Type B pancreatic cell (in vitro differentiated cells): ENCODE data around the gene MYO1A. TPM values are rescaled to one million over a fixed set of nuclear protein-coding genes. Genes with fewer than 3 reads are reported as not detected.

Source experiments
- DNase-seq: peaks from one replicate; pipeline ENCODE4 v3.0.0; 2021; ENCODE audit warnings: mixed read lengths; ENCODE audit not compliant: unreplicated experiment; ENCODE audit errors: extremely low spot score
- H3K27ac Mint-ChIP-seq: 2 replicates; pipeline ENCODE4 v1.8.0; 2021; ENCODE audit warnings: mild to moderate bottlenecking, mixed read lengths
- H3K27me3 Mint-ChIP-seq: 2 replicates; pipeline ENCODE4 v1.8.0; 2021; ENCODE audit warnings: mixed read lengths
- H3K36me3 Mint-ChIP-seq: 2 replicates; pipeline ENCODE4 v1.8.0; 2021; ENCODE audit warnings: mixed read lengths
- H3K4me1 Mint-ChIP-seq: one replicate; pipeline ENCODE4 v1.8.0; 2021; ENCODE audit warnings: mixed read lengths; ENCODE audit not compliant: unreplicated experiment
- H3K4me3 Mint-ChIP-seq: 2 replicates; pipeline ENCODE4 v1.8.0; 2021; ENCODE audit warnings: mild to moderate bottlenecking, mixed read lengths
- H3K9me3 Mint-ChIP-seq: 2 replicates; pipeline ENCODE4 v1.8.0; 2021; ENCODE audit warnings: mixed read lengths
- CTCF ChIP-seq: fragments of 200-600 bp; sonication (generic); conservative IDR thresholded peaks from 2 replicates; pipeline ENCODE4 v1.5.0; 2021; ENCODE audit warnings: antibody characterized with exemption, mild to moderate bottlenecking
- long read RNA-seq: library from polyadenylated mRNA; unstranded; transcript quantifications from one replicate; pipeline ENCODE4 v2.0.0, GENCODE V29; 2020
- total RNA-seq: library from RNA; stranded (reverse); gene quantifications from 2 replicates; pipeline ENCODE4 v1.2.1, GENCODE V29; 2021; ENCODE audit warnings: low replicate concordance

The MYO1A gene
- total RNA-seq = 4.3 and 19.4 TPM in 2 replicates
- long read RNA-seq, transcript MYO1A-201 (28 exons, 3,621 nt) = major isoform, 33 of 52 reads
- long read RNA-seq, partial matches to known transcripts = 6 of 52 reads
- long read RNA-seq, other reads (novel, unspliced or antisense) = 13 of 52 reads

- H3K9me3 Mint-ChIP-seq = no peaks in the 10 kb centered on the region
Observed at GRCh38 chr12:57049890-57050289, at the start of gene MYO1A. Gene MYO1A, minus strand, starts transcription at chr12:57050129. Its CDS starts 1,806 bp downstream, at chr12:57048323.

GRCh38 chr12:57099047-57099714 lies 49.3 kb upstream of the MYO1A start:
- Mint-ChIP-seq H3K27me3 (no peaks in the 10 kb centered on the region), H3K27ac (peak overlapping the region; percentile 97), H3K4me1 (peaks cover 18% of the 10 kb centered on the region), H3K9me3 (no peaks in the 10 kb centered on the region), H3K4me3 (no peak overlapping the region), H3K36me3 (peaks cover 26% of the 10 kb centered on the region)
- DNase-seq = no peak
- TF ChIP-seq CTCF = no peak

More at GRCh38 chr12:57049890-57050289, at the start of gene MYO1A:
- Mint-ChIP-seq H3K27ac (peak within 1 kb of the TSS; percentile 40), H3K27me3 (peaks cover 50% of the 10 kb centered on the region), H3K4me3 (peak within 1 kb of the TSS; percentile 70), H3K4me1 (no peaks in the 10 kb centered on the region), H3K36me3 (peaks cover 8% of the 10 kb centered on the region)
- TF ChIP-seq CTCF = no peak
- no peak for DNase-seq

GRCh38 chr12:57098546-57098945 lies 48.6 kb upstream of the MYO1A start:
- peaks cover 22% of the 10 kb centered on the region for H3K4me1 Mint-ChIP-seq
- no peaks in the 10 kb centered on the region for H3K27me3 Mint-ChIP-seq
- H3K36me3 Mint-ChIP-seq = peaks cover 26% of the 10 kb centered on the region
- H3K27ac Mint-ChIP-seq = peak overlapping the region; percentile 97
- DNase-seq = no peak
- TF ChIP-seq CTCF = no peak
- H3K9me3 Mint-ChIP-seq = no peaks in the 10 kb centered on the region
- H3K4me3 Mint-ChIP-seq = no peak overlapping the region

- H3K9me3 Mint-ChIP-seq = no peaks in the 10 kb centered on the region
- no peak for TF ChIP-seq CTCF
- peaks cover 30% of the 10 kb centered on the region for H3K4me1 Mint-ChIP-seq
- no peaks in the 10 kb centered on the region for H3K27me3 Mint-ChIP-seq
- no peak for DNase-seq
- H3K36me3 Mint-ChIP-seq = peaks cover 26% of the 10 kb centered on the region
- H3K27ac Mint-ChIP-seq = peak overlapping the region; percentile 97
- no peak overlapping the region for H3K4me3 Mint-ChIP-seq
Observed at GRCh38 chr12:57097554-57097835, 47.6 kb upstream of the MYO1A start.

GRCh38 chr12:57096748-57097553 lies 47.0 kb upstream of the MYO1A start:
- Mint-ChIP-seq H3K4me3 (no peak overlapping the region), H3K9me3 (no peaks in the 10 kb centered on the region), H3K4me1 (peaks cover 31% of the 10 kb centered on the region), H3K27me3 (no peaks in the 10 kb centered on the region), H3K27ac (peak overlapping the region; percentile 97), H3K36me3 (peaks cover 26% of the 10 kb centered on the region)
- no peak for TF ChIP-seq CTCF
- DNase-seq = no peak
